Measurements from ENCODE around the gene SIM2.

SIM2 gene

GRCh38 chr21:36769051-36769839, 70.3 kb downstream of the SIM2 start:
- DNase-seq = no peak

GRCh38 chr21:36773117-36773516, 74.2 kb downstream of the SIM2 start:
- DNase-seq = no peak

- no peak for DNase-seq
Observed at GRCh38 chr21:36773995-36774394, 75.1 kb downstream of the SIM2 start.

GRCh38 chr21:36776981-36777617, 78.2 kb downstream of the SIM2 start:
- no peak for DNase-seq

GRCh38 chr21:36780861-36781260, 81.9 kb downstream of the SIM2 start:
- DNase-seq = no peak

GRCh38 chr21:36783612-36784374, 84.9 kb downstream of the SIM2 start:
- no peak for DNase-seq

- no peak for DNase-seq
Observed at GRCh38 chr21:36784947-36785346, 86.0 kb downstream of the SIM2 start.

GRCh38 chr21:36785615-36786014, 86.7 kb downstream of the SIM2 start:
- no peak for DNase-seq

- no peak for DNase-seq
Observed at GRCh38 chr21:36786186-36786585, 87.3 kb downstream of the SIM2 start.

- DNase-seq = no peak
Observed at GRCh38 chr21:36788120-36788638, 89.3 kb downstream of the SIM2 start.

- DNase-seq = no peak
Observed at GRCh38 chr21:36790616-36791015, 91.7 kb downstream of the SIM2 start.

- DNase-seq = no peak
Observed at GRCh38 chr21:36791180-36791579, 92.3 kb downstream of the SIM2 start.

GRCh38 chr21:36791695-36792470, 93.0 kb downstream of the SIM2 start:
- no peak for DNase-seq

- DNase-seq = no peak
Observed at GRCh38 chr21:36792505-36792967, 93.6 kb downstream of the SIM2 start.

GRCh38 chr21:36796070-36796469, 97.2 kb downstream of the SIM2 start:
- DNase-seq = no peak

- DNase-seq = no peak
Observed at GRCh38 chr21:36798491-36798890, 99.6 kb downstream of the SIM2 start.

All from CD4-positive, alpha-beta T cell treated with Interleukin-4 for 4 hours (primary cell).